ENCODE results near the gene MAST1. TPM values are rescaled to one million over a fixed set of nuclear protein-coding genes. Genes with fewer than 3 reads are reported as not detected.

MAST1 gene
- total and polyA plus RNA-seq, 2 experiments from 2014 or later, result 13.9 to 19.9 TPM

DNA sequence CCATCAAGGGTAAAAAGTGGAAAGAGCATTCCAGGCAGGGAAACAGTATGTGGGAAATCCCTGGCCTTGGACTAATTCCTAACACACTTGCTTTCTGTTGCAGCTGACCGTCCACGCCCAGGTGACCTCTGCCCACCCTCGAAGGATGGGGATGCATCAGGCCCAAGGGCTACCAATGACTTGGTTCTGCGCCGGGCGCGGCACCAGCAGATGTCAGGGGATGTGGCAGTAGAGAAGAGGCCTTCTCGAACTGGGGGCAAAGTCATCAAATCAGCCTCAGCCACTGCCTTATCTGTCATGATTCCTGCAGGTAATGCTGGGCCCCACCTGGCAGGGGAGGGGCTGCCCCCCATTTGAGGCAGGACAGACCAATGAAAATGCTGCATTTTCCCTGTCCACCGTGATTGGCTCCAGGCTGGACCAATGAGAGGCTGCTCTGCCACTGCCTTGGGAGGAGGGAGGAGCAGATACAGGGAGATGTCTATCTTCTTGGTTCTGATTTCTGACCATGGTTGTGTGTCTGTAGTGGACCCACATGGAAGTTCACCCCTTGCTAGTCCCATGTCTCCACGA lies 30.3 kb downstream of the MAST1 start:
- H3K4me2 ChIP-seq, result no peak overlapping the region
- TF ChIP-seq EZH2phosphoT487 (IDR thresholded peaks at IDR 0.05; ENCODE audit: unreplicated experiment) (no peak), ZNF114 (CRISPR knock-in tag; IDR thresholded peaks at IDR 0.05) (no peak), NANOG (IDR thresholded peaks at IDR 0.05; ENCODE audit: borderline replicate concordance) (no peak), STAT1 (IDR thresholded peaks at IDR 0.05; ENCODE audit: unreplicated experiment) (no peak), JUNB (IDR thresholded peaks at IDR 0.05; ENCODE audit: unreplicated experiment) (no peak), POLR2AphosphoS5 (IDR thresholded peaks at IDR 0.05; ENCODE audit: low read depth) (no peak), EZH2 (IDR thresholded peaks at IDR 0.05; ENCODE audit: low read depth, unreplicated experiment) (no peak), ZNF331 (CRISPR knock-in tag; IDR thresholded peaks at IDR 0.05; ENCODE audit: low read depth) (no peak), CREB1 (CRISPR knock-in tag; IDR thresholded peaks at IDR 0.05; ENCODE audit: low read depth) (no peak)
- TF ChIP-seq, protein P1, sequence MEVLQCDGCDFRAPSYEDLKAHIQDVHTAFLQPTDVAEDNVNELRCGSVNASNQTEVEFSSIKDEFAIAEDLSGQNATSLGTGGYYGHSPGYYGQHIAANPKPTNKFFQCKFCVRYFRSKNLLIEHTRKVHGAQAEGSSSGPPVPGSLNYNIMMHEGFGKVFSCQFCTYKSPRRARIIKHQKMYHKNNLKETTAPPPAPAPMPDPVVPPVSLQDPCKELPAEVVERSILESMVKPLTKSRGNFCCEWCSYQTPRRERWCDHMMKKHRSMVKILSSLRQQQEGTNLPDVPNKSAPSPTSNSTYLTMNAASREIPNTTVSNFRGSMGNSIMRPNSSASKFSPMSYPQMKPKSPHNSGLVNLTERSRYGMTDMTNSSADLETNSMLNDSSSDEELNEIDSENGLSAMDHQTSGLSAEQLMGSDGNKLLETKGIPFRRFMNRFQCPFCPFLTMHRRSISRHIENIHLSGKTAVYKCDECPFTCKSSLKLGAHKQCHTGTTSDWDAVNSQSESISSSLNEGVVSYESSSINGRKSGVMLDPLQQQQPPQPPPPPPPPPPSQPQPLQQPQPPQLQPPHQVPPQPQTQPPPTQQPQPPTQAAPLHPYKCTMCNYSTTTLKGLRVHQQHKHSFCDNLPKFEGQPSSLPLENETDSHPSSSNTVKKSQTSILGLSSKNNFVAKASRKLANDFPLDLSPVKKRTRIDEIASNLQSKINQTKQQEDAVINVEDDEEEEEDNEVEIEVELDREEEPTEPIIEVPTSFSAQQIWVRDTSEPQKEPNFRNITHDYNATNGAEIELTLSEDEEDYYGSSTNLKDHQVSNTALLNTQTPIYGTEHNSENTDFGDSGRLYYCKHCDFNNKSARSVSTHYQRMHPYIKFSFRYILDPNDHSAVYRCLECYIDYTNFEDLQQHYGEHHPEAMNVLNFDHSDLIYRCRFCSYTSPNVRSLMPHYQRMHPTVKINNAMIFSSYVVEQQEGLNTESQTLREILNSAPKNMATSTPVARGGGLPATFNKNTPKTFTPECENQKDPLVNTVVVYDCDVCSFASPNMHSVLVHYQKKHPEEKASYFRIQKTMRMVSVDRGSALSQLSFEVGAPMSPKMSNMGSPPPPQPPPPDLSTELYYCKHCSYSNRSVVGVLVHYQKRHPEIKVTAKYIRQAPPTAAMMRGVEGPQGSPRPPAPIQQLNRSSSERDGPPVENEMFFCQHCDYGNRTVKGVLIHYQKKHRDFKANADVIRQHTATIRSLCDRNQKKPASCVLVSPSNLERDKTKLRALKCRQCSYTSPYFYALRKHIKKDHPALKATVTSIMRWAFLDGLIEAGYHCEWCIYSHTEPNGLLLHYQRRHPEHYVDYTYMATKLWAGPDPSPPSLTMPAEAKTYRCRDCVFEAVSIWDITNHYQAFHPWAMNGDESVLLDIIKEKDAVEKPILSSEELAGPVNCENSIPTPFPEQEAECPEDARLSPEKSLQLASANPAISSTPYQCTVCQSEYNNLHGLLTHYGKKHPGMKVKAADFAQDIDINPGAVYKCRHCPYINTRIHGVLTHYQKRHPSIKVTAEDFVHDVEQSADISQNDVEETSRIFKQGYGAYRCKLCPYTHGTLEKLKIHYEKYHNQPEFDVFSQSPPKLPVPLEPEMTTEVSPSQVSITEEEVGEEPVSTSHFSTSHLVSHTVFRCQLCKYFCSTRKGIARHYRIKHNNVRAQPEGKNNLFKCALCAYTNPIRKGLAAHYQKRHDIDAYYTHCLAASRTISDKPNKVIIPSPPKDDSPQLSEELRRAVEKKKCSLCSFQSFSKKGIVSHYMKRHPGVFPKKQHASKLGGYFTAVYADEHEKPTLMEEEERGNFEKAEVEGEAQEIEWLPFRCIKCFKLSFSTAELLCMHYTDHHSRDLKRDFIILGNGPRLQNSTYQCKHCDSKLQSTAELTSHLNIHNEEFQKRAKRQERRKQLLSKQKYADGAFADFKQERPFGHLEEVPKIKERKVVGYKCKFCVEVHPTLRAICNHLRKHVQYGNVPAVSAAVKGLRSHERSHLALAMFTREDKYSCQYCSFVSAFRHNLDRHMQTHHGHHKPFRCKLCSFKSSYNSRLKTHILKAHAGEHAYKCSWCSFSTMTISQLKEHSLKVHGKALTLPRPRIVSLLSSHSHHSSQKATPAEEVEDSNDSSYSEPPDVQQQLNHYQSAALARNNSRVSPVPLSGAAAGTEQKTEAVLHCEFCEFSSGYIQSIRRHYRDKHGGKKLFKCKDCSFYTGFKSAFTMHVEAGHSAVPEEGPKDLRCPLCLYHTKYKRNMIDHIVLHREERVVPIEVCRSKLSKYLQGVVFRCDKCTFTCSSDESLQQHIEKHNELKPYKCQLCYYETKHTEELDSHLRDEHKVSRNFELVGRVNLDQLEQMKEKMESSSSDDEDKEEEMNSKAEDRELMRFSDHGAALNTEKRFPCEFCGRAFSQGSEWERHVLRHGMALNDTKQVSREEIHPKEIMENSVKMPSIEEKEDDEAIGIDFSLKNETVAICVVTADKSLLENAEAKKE (CRISPR knock-in tag; IDR thresholded peaks at IDR 0.05), result no peak
- TF ChIP-seq, protein P2, sequence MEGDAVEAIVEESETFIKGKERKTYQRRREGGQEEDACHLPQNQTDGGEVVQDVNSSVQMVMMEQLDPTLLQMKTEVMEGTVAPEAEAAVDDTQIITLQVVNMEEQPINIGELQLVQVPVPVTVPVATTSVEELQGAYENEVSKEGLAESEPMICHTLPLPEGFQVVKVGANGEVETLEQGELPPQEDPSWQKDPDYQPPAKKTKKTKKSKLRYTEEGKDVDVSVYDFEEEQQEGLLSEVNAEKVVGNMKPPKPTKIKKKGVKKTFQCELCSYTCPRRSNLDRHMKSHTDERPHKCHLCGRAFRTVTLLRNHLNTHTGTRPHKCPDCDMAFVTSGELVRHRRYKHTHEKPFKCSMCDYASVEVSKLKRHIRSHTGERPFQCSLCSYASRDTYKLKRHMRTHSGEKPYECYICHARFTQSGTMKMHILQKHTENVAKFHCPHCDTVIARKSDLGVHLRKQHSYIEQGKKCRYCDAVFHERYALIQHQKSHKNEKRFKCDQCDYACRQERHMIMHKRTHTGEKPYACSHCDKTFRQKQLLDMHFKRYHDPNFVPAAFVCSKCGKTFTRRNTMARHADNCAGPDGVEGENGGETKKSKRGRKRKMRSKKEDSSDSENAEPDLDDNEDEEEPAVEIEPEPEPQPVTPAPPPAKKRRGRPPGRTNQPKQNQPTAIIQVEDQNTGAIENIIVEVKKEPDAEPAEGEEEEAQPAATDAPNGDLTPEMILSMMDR (conservative IDR thresholded peaks at IDR 0.05; ENCODE audit: low read depth in 2 of 2), result no peak
- TF ChIP-seq, protein P3, sequence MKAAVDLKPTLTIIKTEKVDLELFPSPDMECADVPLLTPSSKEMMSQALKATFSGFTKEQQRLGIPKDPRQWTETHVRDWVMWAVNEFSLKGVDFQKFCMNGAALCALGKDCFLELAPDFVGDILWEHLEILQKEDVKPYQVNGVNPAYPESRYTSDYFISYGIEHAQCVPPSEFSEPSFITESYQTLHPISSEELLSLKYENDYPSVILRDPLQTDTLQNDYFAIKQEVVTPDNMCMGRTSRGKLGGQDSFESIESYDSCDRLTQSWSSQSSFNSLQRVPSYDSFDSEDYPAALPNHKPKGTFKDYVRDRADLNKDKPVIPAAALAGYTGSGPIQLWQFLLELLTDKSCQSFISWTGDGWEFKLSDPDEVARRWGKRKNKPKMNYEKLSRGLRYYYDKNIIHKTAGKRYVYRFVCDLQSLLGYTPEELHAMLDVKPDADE (IDR thresholded peaks at IDR 0.05), result no peak
- TF ChIP-seq, protein P4, sequence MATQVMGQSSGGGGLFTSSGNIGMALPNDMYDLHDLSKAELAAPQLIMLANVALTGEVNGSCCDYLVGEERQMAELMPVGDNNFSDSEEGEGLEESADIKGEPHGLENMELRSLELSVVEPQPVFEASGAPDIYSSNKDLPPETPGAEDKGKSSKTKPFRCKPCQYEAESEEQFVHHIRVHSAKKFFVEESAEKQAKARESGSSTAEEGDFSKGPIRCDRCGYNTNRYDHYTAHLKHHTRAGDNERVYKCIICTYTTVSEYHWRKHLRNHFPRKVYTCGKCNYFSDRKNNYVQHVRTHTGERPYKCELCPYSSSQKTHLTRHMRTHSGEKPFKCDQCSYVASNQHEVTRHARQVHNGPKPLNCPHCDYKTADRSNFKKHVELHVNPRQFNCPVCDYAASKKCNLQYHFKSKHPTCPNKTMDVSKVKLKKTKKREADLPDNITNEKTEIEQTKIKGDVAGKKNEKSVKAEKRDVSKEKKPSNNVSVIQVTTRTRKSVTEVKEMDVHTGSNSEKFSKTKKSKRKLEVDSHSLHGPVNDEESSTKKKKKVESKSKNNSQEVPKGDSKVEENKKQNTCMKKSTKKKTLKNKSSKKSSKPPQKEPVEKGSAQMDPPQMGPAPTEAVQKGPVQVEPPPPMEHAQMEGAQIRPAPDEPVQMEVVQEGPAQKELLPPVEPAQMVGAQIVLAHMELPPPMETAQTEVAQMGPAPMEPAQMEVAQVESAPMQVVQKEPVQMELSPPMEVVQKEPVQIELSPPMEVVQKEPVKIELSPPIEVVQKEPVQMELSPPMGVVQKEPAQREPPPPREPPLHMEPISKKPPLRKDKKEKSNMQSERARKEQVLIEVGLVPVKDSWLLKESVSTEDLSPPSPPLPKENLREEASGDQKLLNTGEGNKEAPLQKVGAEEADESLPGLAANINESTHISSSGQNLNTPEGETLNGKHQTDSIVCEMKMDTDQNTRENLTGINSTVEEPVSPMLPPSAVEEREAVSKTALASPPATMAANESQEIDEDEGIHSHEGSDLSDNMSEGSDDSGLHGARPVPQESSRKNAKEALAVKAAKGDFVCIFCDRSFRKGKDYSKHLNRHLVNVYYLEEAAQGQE (IDR thresholded peaks at IDR 0.05; ENCODE audit: unreplicated experiment), result no peak
- H3K27ac ChIP-seq (ENCODE audit: low read depth), result no peak overlapping the region
- Mint-ChIP-seq H3K27ac (peak overlapping the region; percentile 57; the same call in 1 of the 2 replicates), H3K36me3 (ENCODE audit: low read depth) (peaks cover 38% of the 10 kb centered on the region), H3K4me3 (peak overlapping the region; percentile 75; the same call in 1 of the 3 replicates), H3K9me3 (peaks cover 13% of the 10 kb centered on the region), H3K4me1 (peaks cover 27% of the 10 kb centered on the region), H3K27me3 (ENCODE audit: insufficient read depth, low read depth, poor library complexity) (peaks cover 11% of the 10 kb centered on the region)
- peak overlapping the region; percentile 74; the same call in 1 of the 2 replicates for H3K4me3 ChIP-seq
- no peak overlapping the region for H2AFZ ChIP-seq
- H3K36me3 ChIP-seq (ENCODE audit: insufficient read depth), result no peaks in the 10 kb centered on the region
- ATAC-seq (peak; percentile 19), DNase-seq (ENCODE audit: low spot score) (peak; percentile 71)
- H3K4me1 ChIP-seq (ENCODE audit: insufficient read depth), result peaks cover 21% of the 10 kb centered on the region
- H3K27me3 ChIP-seq (ENCODE audit: insufficient read depth), result no peaks in the 10 kb centered on the region
- H3K79me2 ChIP-seq (replicated peaks; ENCODE audit: insufficient read depth), result no peaks in the 10 kb centered on the region
- peaks cover 24% of the 10 kb centered on the region for H3F3A ChIP-seq (replicated peaks; ENCODE audit: low read depth)
- H3K9me2 ChIP-seq (ENCODE audit: insufficient read depth), result no peaks in the 10 kb centered on the region
- H4K20me1 ChIP-seq (replicated peaks; ENCODE audit: insufficient read depth), result no peaks in the 10 kb centered on the region; the same call in 1 of the 2 replicates

Data from GM23338 (cell line).